Neuronal stem cell (in vitro differentiated cells): ENCODE data around the gene KRTAP12-4.
"Not testable (repeated sequence)": the region's sequence is repeated elsewhere in the genome, so short reads cannot be mapped to it uniquely, and the experiment has no call there.

Experiments
- DNase-seq: peaks from one replicate; pipeline ENCODE4 v3.0.0-alpha.2; 2013; ENCODE audit warnings: low spot score
- H2AFZ ChIP-seq: one replicate; pipeline ENCODE4 v1.6.1; 2013; ENCODE audit warnings: mild to moderate bottlenecking, low read length, inconsistent platforms
- H2AK5ac ChIP-seq: 2 replicates; pipeline ENCODE4 v1.6.1; 2013; ENCODE audit warnings: low read depth, mild to moderate bottlenecking, inconsistent platforms, low read length, moderate library complexity, mixed read lengths
- H2BK120ac ChIP-seq: 2 replicates; pipeline ENCODE4 v1.6.1; 2013; ENCODE audit warnings: low read depth, mild to moderate bottlenecking, inconsistent platforms, low read length, moderate library complexity, mixed read lengths
- H2BK12ac ChIP-seq: one replicate; pipeline ENCODE4 v1.6.1; 2013; ENCODE audit warnings: low read length, inconsistent platforms
- H2BK15ac ChIP-seq: 2 replicates; pipeline ENCODE4 v1.6.1; 2013; ENCODE audit warnings: mild to moderate bottlenecking, low read length, inconsistent platforms, mixed read lengths
- H2BK5ac ChIP-seq: one replicate; pipeline ENCODE4 v1.6.1; 2013; ENCODE audit warnings: inconsistent platforms, mild to moderate bottlenecking, low read length, moderate library complexity
- H3K14ac ChIP-seq: one replicate; pipeline ENCODE4 v1.6.1; 2013; ENCODE audit warnings: low read length, inconsistent platforms
- H3K18ac ChIP-seq: 2 replicates; pipeline ENCODE4 v1.6.1; 2013; ENCODE audit warnings: low read length, inconsistent platforms
- H3K23ac ChIP-seq: 2 replicates; pipeline ENCODE4 v1.6.1; 2013; ENCODE audit warnings: low read depth, mild to moderate bottlenecking, mixed read lengths, low read length, inconsistent platforms; ENCODE audit not compliant: poor library complexity
- H3K27ac ChIP-seq: replicated peaks from 3 replicates; pipeline ENCODE4 v1.5.1; 2013; ENCODE audit warnings: low read length, inconsistent platforms
- H3K27me3 ChIP-seq, 3 experiments: 2 replicates each; pipeline ENCODE4 v1.6.1; 2013; ENCODE audit warnings: low read length in 3 of 3, mild to moderate bottlenecking in 2 of 3, inconsistent platforms in 1 of 3, low read depth in 1 of 3, mixed read lengths in 1 of 3, moderate library complexity in 1 of 3; ENCODE audit not compliant: control insufficient read depth in 3 of 3, insufficient read depth in 3 of 3
- H3K36me3 ChIP-seq, 2 donors: replicated peaks in 1 of 2; 2 replicates each; pipeline ENCODE4 v1.6.1; 2013; ENCODE audit warnings: low read length in 2 of 2; ENCODE audit not compliant: control insufficient read depth in 2 of 2, insufficient read depth in 2 of 2
- H3K4ac ChIP-seq: 2 replicates; pipeline ENCODE4 v1.6.1; 2013; ENCODE audit warnings: inconsistent platforms, mild to moderate bottlenecking, low read length, moderate library complexity
- H3K4me1 ChIP-seq, 2 donors: 1 replicate in 1 of 2; 2 replicates in 1 of 2; pipeline ENCODE4 v1.6.1; 2013; ENCODE audit warnings: low read length in 2 of 2, low read depth in 1 of 2; ENCODE audit not compliant: control insufficient read depth in 2 of 2, insufficient read depth in 1 of 2
- H3K4me2 ChIP-seq: one replicate; pipeline ENCODE4 v1.6.1; 2013; ENCODE audit warnings: mild to moderate bottlenecking, low read length, inconsistent platforms; ENCODE audit not compliant: insufficient read depth, poor library complexity, severe bottlenecking
- H3K4me3 ChIP-seq, 2 donors: 2 replicates each; pipeline ENCODE4 v1.5.1; 2013; ENCODE audit warnings: low read length in 2 of 2, mild to moderate bottlenecking in 2 of 2, inconsistent platforms in 1 of 2, moderate library complexity in 1 of 2
- H3K79me1 ChIP-seq: one replicate; pipeline ENCODE4 v1.6.1; 2013; ENCODE audit warnings: low read depth, mild to moderate bottlenecking, inconsistent platforms, low read length, moderate library complexity
- H3K9ac ChIP-seq: one replicate; pipeline ENCODE4 v1.6.1; 2013; ENCODE audit warnings: mild to moderate bottlenecking, low read depth, low read length, inconsistent platforms; ENCODE audit not compliant: poor library complexity
- H3K9me3 ChIP-seq, 2 donors: replicated peaks in 1 of 2; 2 replicates each; pipeline versions ENCODE3 to v1.6.1; 2013; ENCODE audit warnings: low read length in 2 of 2, mild to moderate bottlenecking in 2 of 2, inconsistent platforms in 1 of 2, low read depth in 1 of 2, mixed read lengths in 1 of 2, moderate library complexity in 1 of 2; ENCODE audit not compliant: control insufficient read depth in 2 of 2, insufficient read depth in 1 of 2
- H4K8ac ChIP-seq: one replicate; pipeline ENCODE4 v1.6.1; 2013; ENCODE audit warnings: low read depth, mild to moderate bottlenecking, inconsistent platforms, low read length, moderate library complexity
- H4K91ac ChIP-seq: one replicate; pipeline ENCODE4 v1.6.1; 2013; ENCODE audit warnings: low read length, low read depth, mild to moderate bottlenecking, inconsistent platforms; ENCODE audit not compliant: poor library complexity
- WGBS, 2 donors: extraction: QIAGEN DNeasy Blood & Tissue Kit; methylation state at CpG; one replicate each; pipeline ENCODE4 v1.1.7; 2013; ENCODE audit warnings: missing lambda C conversion rate in 2 of 2, mixed read lengths in 1 of 2; ENCODE audit not compliant: insufficient read length in 2 of 2, insufficient replicate concordance in 1 of 2; ENCODE audit errors: extremely low coverage in 2 of 2; 5-methylcytosine and 5-hydroxymethylcytosine counted together

KRTAP12-4 gene

DNA sequence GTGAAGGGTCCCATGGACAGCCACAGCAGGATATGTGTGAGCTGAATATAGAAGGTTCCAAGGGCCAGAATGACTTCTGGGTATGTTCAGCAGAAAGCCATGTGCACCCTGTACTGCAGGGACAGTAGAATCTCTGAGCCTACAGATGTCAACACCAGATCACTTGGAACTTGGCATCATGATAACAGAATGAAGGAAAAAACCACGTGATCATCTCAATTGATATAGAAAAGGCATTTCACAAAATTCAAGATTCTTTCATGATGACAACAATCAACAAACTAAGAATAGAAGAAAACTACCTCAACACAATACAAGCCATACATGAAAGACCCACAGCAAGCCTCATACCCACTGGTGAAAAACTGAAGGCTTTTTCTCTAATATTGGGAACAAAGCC lies 13.2 kb upstream of the KRTAP12-4 start:
- Histone ChIP-seq H2BK5ac (no peak overlapping the region), H3K4ac (no peak overlapping the region), H3K27ac (no peak overlapping the region), H3K9ac (no peak overlapping the region), H3K18ac (no peak overlapping the region), H2AK5ac (no peak overlapping the region), H2BK120ac (no peak overlapping the region), H3K79me1 (peaks cover 3% of the 10 kb centered on the region), H3K4me1 (no peaks in the 10 kb centered on the region), H2BK12ac (no peak overlapping the region), H4K91ac (no peak overlapping the region), H4K8ac (no peak overlapping the region), H2BK15ac (no peak overlapping the region), H3K14ac (no peak overlapping the region), H3K27me3 (no peaks in the 10 kb centered on the region), H3K9me3 (peaks cover 18 to 27% of the 10 kb centered on the region in 2 donors), H3K36me3 (no peaks in the 10 kb centered on the region), H3K4me2 (no peak overlapping the region), H3K23ac (no peak overlapping the region), H2AFZ (no peak overlapping the region), H3K4me3 (no peak overlapping the region)
- WGBS, 2 donors, result no CpG with 5 or more reads among the region's 1 CpG
- DNase-seq, result no peak

DNA sequence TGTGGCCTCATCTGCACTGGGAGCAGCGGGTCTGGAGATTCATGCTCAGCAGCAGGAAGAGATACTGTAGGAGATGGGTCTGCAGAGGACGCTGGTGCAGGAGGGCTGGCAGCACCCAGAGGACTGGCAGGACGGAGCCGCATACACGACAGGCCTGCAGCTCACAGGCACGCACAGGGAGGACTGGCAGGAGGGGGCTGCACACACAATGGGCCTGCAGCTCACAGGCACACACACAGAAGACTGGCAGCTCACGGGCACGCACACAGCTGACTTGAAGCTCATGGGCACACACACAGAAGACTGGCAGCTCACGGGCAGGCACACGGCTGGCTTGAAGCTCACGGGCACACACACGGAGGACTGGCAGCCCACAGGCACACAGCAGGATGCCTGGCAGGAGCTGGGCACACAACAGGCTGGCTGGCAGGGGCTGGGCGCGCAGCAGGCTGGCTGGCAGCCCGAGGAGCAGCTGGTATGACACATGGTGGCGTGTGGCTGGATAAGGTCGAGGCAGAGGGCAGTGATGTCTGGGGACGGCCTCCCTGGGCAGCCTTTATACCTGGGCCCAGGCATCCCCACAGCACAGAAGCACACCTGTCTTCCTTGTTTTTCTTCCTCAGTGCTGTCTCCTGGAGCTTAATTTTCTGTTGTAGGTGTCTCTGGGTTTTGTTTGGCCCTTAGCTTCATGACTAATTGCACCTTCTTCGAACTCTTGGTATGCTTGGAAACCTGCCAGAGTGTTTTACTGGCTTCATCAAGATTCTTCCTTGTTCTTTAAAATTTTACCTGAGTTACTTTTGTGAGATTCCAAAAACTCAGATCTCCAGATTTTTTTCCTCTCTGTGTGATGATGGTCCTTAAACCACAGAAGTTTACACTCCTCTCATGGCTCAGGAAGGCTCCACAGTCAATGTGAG lies 12.2 kb upstream of the KRTAP12-4 start, which contains the start of gene KRTAP12-2:
TSS of gene KRTAP12-2 (minus strand) at position 527 of the 920 bp plus-strand sequence. CDS start at position 486, 41 bp downstream.
- Histone ChIP-seq H3K18ac (peak within 1 kb of the TSS; percentile 19), H2AK5ac (peak within 1 kb of the TSS; percentile 75), H3K27me3 (no peaks in the 10 kb centered on the region), H4K91ac (no peak within 1 kb of the TSS), H3K79me1 (peaks cover 3% of the 10 kb centered on the region), H3K27ac (no peak within 1 kb of the TSS), H4K8ac (peak within 1 kb of the TSS; percentile 92), H3K9ac (peak within 1 kb of the TSS; percentile 60), H2AFZ (no peak within 1 kb of the TSS), H3K14ac (peak within 1 kb of the TSS; percentile 89), H3K4me2 (no peak within 1 kb of the TSS), H2BK120ac (no peak within 1 kb of the TSS), H3K36me3 (no peaks in the 10 kb centered on the region), H2BK5ac (no peak within 1 kb of the TSS), H3K4me1 (no peaks in the 10 kb centered on the region), H3K4me3 (peak within 1 kb of the TSS in 1 of 2 donors; percentile 63), H2BK15ac (no peak within 1 kb of the TSS), H3K4ac (peak within 1 kb of the TSS; percentile 93), H2BK12ac (peak within 1 kb of the TSS; percentile 73), H3K9me3 (peaks cover 18 to 24% of the 10 kb centered on the region in 2 donors), H3K23ac (no peak within 1 kb of the TSS)
- no CpG with 5 or more reads among the region's 19 CpGs for WGBS, 2 donors
- DNase-seq, result no peak

DNA sequence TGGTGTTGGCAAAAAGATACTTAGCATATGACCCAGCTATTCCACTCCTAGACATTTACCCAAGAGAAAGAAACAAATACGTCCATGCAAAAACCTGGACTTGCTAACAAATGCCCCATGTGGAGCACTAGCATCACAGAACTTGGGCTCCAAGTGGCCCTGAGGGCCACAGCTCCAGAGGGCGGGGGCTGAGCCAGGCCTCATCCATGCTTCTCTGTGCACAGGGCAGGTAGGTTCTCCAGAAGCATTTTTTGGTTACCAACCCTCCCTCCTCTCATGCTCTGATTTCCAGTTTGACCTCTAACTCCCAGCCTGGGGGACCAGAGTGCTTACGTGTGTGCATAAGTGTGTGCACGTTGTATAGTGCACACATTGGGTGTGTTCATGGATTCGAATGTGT lies 10.2 kb upstream of the KRTAP12-4 start:
- Histone ChIP-seq H3K9ac (no peak overlapping the region), H3K4me1 (no peaks in the 10 kb centered on the region), H3K4me2 (no peak overlapping the region), H2BK12ac (no peak overlapping the region), H2BK5ac (no peak overlapping the region), H4K91ac (no peak overlapping the region), H3K79me1 (peaks cover 3% of the 10 kb centered on the region), H3K36me3 (no peaks in the 10 kb centered on the region), H3K23ac (no peak overlapping the region), H3K4me3 (no peak overlapping the region), H2AFZ (no peak overlapping the region), H2AK5ac (no peak overlapping the region), H2BK120ac (no peak overlapping the region), H3K14ac (no peak overlapping the region), H3K9me3 (peaks cover 4 to 5% of the 10 kb centered on the region in 2 donors), H3K18ac (no peak overlapping the region), H4K8ac (no peak overlapping the region), H2BK15ac (no peak overlapping the region), H3K27me3 (no peaks in the 10 kb centered on the region), H3K27ac (no peak overlapping the region), H3K4ac (no peak overlapping the region)
- WGBS, 2 donors, result no CpG with 5 or more reads among the region's 5 CpGs
- DNase-seq, result no peak

DNA sequence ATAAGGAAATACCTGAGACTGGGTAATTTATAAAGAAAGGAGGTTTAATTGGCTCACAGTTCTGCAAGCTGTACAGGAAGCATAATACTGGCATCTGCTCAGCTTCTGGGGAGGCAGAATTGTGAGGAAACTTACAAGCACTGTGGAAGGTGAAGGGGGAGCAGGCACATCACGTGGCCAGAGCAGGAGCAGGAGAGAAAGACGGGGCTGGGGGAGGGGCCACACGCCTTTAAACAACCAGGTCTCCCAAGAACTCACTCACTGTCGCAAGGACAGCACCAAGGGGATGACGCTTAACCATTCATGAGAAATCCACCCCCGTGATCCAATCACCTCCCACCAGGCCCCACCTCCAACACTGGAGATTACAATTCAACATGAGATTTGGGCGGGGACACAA lies 7.1 kb upstream of the KRTAP12-4 start:
- H4K8ac ChIP-seq, H2AK5ac ChIP-seq, H2AFZ ChIP-seq, H3K79me1 ChIP-seq, H3K27me3 ChIP-seq, H2BK120ac ChIP-seq, H3K9me3 ChIP-seq, H3K23ac ChIP-seq, H3K14ac ChIP-seq, H3K36me3 ChIP-seq, H2BK5ac ChIP-seq, DNase-seq, H2BK15ac ChIP-seq, H3K9ac ChIP-seq, H2BK12ac ChIP-seq, H3K18ac ChIP-seq, H3K4me2 ChIP-seq, H3K27ac ChIP-seq, H3K4ac ChIP-seq, H3K4me1 ChIP-seq, H4K91ac ChIP-seq, H3K4me3 ChIP-seq: not testable (repeated sequence)
- no CpG with 5 or more reads among the region's 7 CpGs for whole genome bisulfite sequencing, 2 donors
